Ishikawa (cell line): Measurements from ENCODE around the gene VSTM2A.

Experiments
- EP300 ChIP-seq: IDR thresholded peaks from 2 replicates; pipeline ENCODE4 v1.6.1; 2012; ENCODE audit warnings: borderline replicate concordance
- YY1 ChIP-seq: IDR thresholded peaks from 2 replicates; pipeline ENCODE4 v1.6.1; 2012; ENCODE audit warnings: low read depth

DNA sequence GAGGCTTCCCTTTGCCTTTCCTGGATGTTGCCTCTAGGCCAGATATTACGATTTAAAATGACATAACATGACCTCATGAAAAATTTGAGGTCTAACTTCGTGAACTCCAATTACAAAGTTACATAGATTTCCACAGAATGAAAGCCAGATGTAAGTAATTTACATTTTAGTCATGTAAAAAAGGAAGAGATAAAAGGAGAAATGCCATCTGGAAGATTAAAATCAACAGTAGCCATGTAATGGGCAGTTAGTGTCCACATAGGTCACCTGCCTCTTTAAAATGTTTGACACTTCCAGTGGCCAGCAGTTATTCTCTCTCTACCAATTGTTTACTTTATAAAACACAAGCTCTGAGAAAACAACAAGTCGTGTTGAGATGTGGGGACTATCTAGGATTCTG, 4.1 kb upstream of the VSTM2A start:
- TF ChIP-seq YY1 (no peak), EP300 (no peak)
